CD4-positive, alpha-beta T cell treated with Interleukin-1 beta for 1 hour (primary cell): ENCODE measurements around the gene NR2E1.

Experiments used
- DNase-seq, 2 donors: peaks; one replicate each; pipeline ENCODE4 v3.0.0-alpha.2; 2020 to 2022

NR2E1 gene

GRCh38 chr6:108156180-108156937, 9.5 kb upstream of the NR2E1 start:
- no peak for DNase-seq

- DNase-seq: no peak
Measured at GRCh38 chr6:108156938-108157233, 8.9 kb upstream of the NR2E1 start.

- DNase-seq: no peak
Measured at GRCh38 chr6:108157234-108157980, 8.4 kb upstream of the NR2E1 start.

GRCh38 chr6:108157981-108158525, 7.8 kb upstream of the NR2E1 start:
- DNase-seq: no peak

GRCh38 chr6:108159981-108160380, 5.8 kb upstream of the NR2E1 start:
- no peak for DNase-seq

GRCh38 chr6:108161724-108162282, 4.0 kb upstream of the NR2E1 start:
- DNase-seq: no peak

- DNase-seq: no peak
Measured at GRCh38 chr6:108163267-108163643, 2.6 kb upstream of the NR2E1 start.

GRCh38 chr6:108163644-108164542, 1.9 kb upstream of the NR2E1 start:
- DNase-seq: no peak

- no peak for DNase-seq
Measured at GRCh38 chr6:108164543-108164814, 1.3 kb upstream of the NR2E1 start.

GRCh38 chr6:108164815-108165706, 761 bp upstream of the NR2E1 start:
- no peak for DNase-seq

GRCh38 chr6:108166664-108167448, 1.0 kb downstream of the NR2E1 start:
- DNase-seq: no peak

GRCh38 chr6:108167449-108168089, 1.7 kb downstream of the NR2E1 start:
- no peak for DNase-seq

GRCh38 chr6:108168090-108168463, 2.3 kb downstream of the NR2E1 start:
- DNase-seq: no peak

- no peak for DNase-seq
Measured at GRCh38 chr6:108168501-108169463, 3.0 kb downstream of the NR2E1 start.

GRCh38 chr6:108169464-108170331, 3.9 kb downstream of the NR2E1 start:
- DNase-seq: no peak

- DNase-seq: no peak
Measured at GRCh38 chr6:108170332-108171290, 4.8 kb downstream of the NR2E1 start.

- no peak for DNase-seq
Measured at GRCh38 chr6:108171291-108171917, 5.6 kb downstream of the NR2E1 start.
